ENCODE measurements around the gene IL32. TPM values are rescaled to one million over a fixed set of nuclear protein-coding genes. Genes with fewer than 3 reads are reported as not detected.
A peak's percentile ranks its signal among the peaks of the same experiment; 100 is the strongest.

The IL32 gene
- total RNA-seq, 3 donors from 2014 or later (not counting 1 experiment from before 2014, with no cell fraction given): 305 to 562 (median 319) TPM

GRCh38 chr16:3029491-3030221, 35.8 kb upstream of the IL32 start:
- Histone ChIP-seq H3K4me3 (ENCODE audit: low read length) (no peak overlapping the region), H3K27ac (ENCODE audit: low read length) (no peak overlapping the region), H3K27me3 (ENCODE audit: control insufficient read depth, insufficient read depth, low read length) (peaks cover 32% of the 10 kb centered on the region), H3K4me1 (ENCODE audit: control insufficient read depth, insufficient read depth, low read length) (peaks cover 28% of the 10 kb centered on the region), H3K9me3 (ENCODE audit: control insufficient read depth, insufficient read depth, low read length) (no peaks in the 10 kb centered on the region), H3K36me3 (ENCODE audit: control insufficient read depth, insufficient read depth, low read length) (peaks cover 15% of the 10 kb centered on the region)
- peaks cover 32 to 43% of the 10 kb centered on the region in 2 donors for H3K27me3 Mint-ChIP-seq (ENCODE audit: low read depth in 2 of 2)
- H3K4me1 Mint-ChIP-seq: peaks cover 6 to 36% of the 10 kb centered on the region in 2 donors
- no peak overlapping the region for H3K27ac Mint-ChIP-seq
- intact Hi-C loops (cut with micrococcal nuclease): loop anchor here (2.0 kb wide), 1 partner anchor 25 kb away; no protein-coding TSS in a partner anchor
- H3K9me3 Mint-ChIP-seq: no peaks in the 10 kb centered on the region
- TF ChIP-seq CTCF (IDR thresholded peaks at IDR 0.05): no peak
- H3K36me3 Mint-ChIP-seq: no peaks in the 10 kb centered on the region
- 9% methylated on average over 59 of the region's 59 CpGs for WGBS (ENCODE audit: insufficient coverage)
- H3K4me3 Mint-ChIP-seq: peak overlapping the region; percentile 21
- ATAC-seq: no peak
- DNase-seq: peak in 1 of 2 donors; percentile 66

DNA sequence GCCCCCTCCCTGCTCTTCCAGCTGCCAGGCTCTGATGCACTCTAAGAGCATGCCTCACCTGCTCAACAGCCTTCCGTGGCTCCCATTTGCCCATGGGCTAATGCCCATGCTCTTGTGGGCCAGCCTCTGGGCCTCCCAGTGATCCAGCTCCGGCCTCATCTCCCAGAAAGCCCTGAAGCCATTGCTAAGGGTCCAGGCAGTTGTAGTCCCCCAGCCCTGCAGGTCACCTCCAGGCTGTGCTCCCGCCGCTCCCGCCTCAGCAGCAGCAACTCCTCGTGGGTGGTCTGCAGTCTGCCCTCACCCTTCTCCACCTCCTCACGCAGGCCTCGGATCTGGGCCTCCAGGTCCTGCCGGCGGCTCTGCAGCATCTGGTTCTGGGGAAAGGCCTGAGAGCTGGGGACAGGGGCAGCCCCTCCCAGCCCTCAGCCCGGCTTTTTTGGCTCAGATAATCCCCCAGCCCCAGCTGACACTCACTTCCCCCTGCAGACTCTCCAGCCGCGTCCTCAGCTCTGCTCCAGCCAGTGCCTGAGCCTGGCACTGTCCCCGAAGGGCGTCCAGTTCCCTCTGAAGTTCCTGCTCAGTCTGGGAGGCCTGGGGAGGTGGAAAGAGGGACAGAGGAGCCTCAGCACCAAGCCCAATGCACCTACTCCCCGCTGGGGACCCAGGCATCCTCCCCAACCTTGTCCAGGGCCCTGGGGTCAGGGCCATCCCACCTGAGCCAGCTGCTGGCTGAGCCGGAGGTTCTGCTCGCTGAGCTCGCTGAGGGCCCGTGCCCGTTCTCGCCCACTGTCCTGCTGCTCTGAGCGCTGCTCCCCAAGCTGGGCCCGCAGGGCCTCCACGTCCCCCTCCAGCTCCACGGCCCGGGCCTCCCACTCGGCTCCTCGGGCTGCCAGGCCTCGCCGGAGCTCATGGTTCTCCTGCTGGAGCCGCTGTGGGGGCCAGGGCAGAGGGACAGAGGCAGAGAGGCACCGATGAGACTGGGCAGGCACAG, 34.9 kb upstream of the IL32 start:
- intact Hi-C loops (cut with micrococcal nuclease): no loop called here
- no peaks in the 10 kb centered on the region for H3K9me3 Mint-ChIP-seq
- ATAC-seq (no peak), DNase-seq (no peak)
- 80% methylated on average over 33 of the region's 33 CpGs for WGBS (ENCODE audit: insufficient coverage)
- peaks cover 37% of the 10 kb centered on the region for H3K27me3 ChIP-seq (ENCODE audit: control insufficient read depth, insufficient read depth, low read length)
- no peaks in the 10 kb centered on the region for H3K36me3 Mint-ChIP-seq
- no peak for TF ChIP-seq CTCF (IDR thresholded peaks at IDR 0.05)
- no peak overlapping the region for H3K27ac ChIP-seq (ENCODE audit: low read length)
- H3K36me3 ChIP-seq (ENCODE audit: control insufficient read depth, insufficient read depth, low read length): peaks cover 15% of the 10 kb centered on the region
- peaks cover 6 to 36% of the 10 kb centered on the region in 2 donors for H3K4me1 Mint-ChIP-seq
- H3K27me3 Mint-ChIP-seq (ENCODE audit: low read depth in 2 of 2): peaks cover 35 to 48% of the 10 kb centered on the region in 2 donors
- no peak overlapping the region for H3K4me3 ChIP-seq (ENCODE audit: low read length)
- H3K9me3 ChIP-seq (ENCODE audit: control insufficient read depth, insufficient read depth, low read length): no peaks in the 10 kb centered on the region
- H3K4me3 Mint-ChIP-seq: no peak overlapping the region
- H3K27ac Mint-ChIP-seq: no peak overlapping the region
- H3K4me1 ChIP-seq (ENCODE audit: control insufficient read depth, insufficient read depth, low read length): peaks cover 24% of the 10 kb centered on the region

- intact Hi-C loops (cut with micrococcal nuclease): no loop called here
- Mint-ChIP-seq H3K4me1 (peaks cover 6 to 40% of the 10 kb centered on the region in 2 donors), H3K4me3 (no peak overlapping the region), H3K27me3 (ENCODE audit: low read depth in 2 of 2) (peaks cover 42 to 59% of the 10 kb centered on the region in 2 donors), H3K36me3 (no peaks in the 10 kb centered on the region), H3K27ac (no peak overlapping the region), H3K9me3 (no peaks in the 10 kb centered on the region)
- Histone ChIP-seq H3K27ac (ENCODE audit: low read length) (no peak overlapping the region), H3K36me3 (ENCODE audit: control insufficient read depth, insufficient read depth, low read length) (no peaks in the 10 kb centered on the region), H3K9me3 (ENCODE audit: control insufficient read depth, insufficient read depth, low read length) (no peaks in the 10 kb centered on the region), H3K4me3 (ENCODE audit: low read length) (no peak overlapping the region), H3K27me3 (ENCODE audit: control insufficient read depth, insufficient read depth, low read length) (peaks cover 55% of the 10 kb centered on the region), H3K4me1 (ENCODE audit: control insufficient read depth, insufficient read depth, low read length) (peaks cover 36% of the 10 kb centered on the region)
- ATAC-seq: no peak
- 36% methylated on average over 7 of the region's 7 CpGs for WGBS (ENCODE audit: insufficient coverage)
- no peak for DNase-seq
- TF ChIP-seq CTCF (IDR thresholded peaks at IDR 0.05): no peak
Observed at GRCh38 chr16:3032624-3033023, 32.8 kb upstream of the IL32 start.

All from natural killer cell (primary cell).